Epithelial cell of prostate (primary cell): Measurements from ENCODE around the gene MBD3L2.
A peak's percentile ranks its signal among the peaks of the same experiment; 100 is the strongest.
"Not testable (repeated sequence)": the region's sequence is repeated elsewhere in the genome, so short reads cannot be mapped to it uniquely, and the experiment has no call there.

Experiments
- DNase-seq: peaks from one replicate; pipeline ENCODE4 v3.0.0-alpha.2; 2011; ENCODE audit warnings: low read depth, low spot score
- H3K27ac ChIP-seq: fragments of 450-650 bp; 2 replicates; pipeline ENCODE4 v1.5.1; 2017; ENCODE audit warnings: mild to moderate bottlenecking

MBD3L2 gene

DNA sequence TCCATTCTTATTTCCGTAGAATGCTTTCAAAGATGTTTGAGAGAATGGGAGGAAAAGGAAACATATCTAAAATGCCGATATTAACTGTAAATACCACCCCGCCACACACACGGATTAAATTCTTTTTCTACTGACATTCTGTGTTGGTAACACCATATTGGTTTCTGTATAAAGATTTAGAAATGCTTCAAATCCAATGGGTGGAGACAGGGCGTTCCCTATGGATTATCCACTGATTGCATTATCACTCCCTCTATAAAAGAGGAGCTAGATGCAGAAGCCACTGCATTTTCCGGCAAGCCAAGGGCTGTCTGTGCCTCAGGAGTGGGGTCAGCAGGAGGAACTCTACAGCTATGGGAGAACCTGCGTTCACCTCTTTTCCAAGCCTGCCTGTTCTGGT, at the start of gene MBD3L2:
MBD3L2 (plus strand) TSS at position 301 of the 400 bp plus-strand sequence; CDS start at position 354, 53 bp downstream.
- not testable (repeated sequence) for DNase-seq, H3K27ac ChIP-seq

- DNase-seq: no peak
- no peak overlapping the region for H3K27ac ChIP-seq
Measured at GRCh38 chr19:6999933-7000332, 49.2 kb upstream of the MBD3L2 start.

GRCh38 chr19:7000333-7000732, 48.8 kb upstream of the MBD3L2 start:
- no peak for DNase-seq
- H3K27ac ChIP-seq: no peak overlapping the region

DNA sequence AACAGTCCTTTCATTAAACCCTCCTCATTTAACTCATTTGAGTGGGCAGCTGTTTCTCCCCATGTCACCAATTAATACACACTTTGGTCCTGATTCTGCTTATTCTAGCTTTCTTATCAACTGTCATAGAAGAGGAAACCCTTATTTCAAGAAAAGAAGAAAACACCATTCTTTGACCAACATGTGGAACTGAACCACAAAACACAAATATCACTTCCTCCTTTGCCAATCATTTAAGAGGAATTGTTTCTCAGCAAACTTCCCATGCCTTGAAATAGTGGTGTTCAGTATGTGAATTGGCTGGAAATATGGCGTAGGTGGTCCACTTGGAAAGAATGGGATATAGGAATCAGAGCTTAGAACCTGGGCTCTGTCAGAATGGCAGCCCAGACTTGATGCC, 48.3 kb upstream of the MBD3L2 start:
- no peak for DNase-seq
- no peak overlapping the region for H3K27ac ChIP-seq

DNA sequence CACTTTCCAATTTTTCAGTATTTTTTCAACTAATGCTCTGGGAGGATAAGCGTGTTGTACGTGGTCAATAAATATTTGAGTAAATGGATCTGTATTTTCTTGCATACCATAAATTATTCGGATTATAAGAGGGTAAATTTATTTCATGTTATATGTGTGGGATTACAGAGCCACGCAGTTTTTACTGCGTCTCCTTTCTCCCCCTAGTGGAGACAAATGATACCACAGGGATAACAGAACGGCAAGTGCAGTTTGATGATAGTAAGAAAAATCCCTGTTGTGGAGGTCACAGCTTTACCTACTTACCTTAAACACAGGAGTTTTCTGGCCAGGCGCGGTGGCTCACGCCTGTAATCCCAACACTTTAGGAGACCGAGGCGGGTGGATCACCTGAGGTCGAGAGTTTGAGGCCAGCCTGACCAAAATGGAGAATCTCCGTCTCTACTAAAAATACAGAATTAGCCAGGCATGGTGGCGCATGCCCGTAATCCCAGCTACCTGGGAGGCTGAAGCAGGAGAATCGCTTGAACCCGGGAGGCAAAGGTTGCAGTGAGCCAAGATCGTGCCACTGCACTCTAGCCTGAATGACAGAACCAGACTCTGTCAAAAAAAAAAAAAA, 44.7 kb upstream of the MBD3L2 start:
- DNase-seq: no peak
- H3K27ac ChIP-seq: no peak overlapping the region

DNA sequence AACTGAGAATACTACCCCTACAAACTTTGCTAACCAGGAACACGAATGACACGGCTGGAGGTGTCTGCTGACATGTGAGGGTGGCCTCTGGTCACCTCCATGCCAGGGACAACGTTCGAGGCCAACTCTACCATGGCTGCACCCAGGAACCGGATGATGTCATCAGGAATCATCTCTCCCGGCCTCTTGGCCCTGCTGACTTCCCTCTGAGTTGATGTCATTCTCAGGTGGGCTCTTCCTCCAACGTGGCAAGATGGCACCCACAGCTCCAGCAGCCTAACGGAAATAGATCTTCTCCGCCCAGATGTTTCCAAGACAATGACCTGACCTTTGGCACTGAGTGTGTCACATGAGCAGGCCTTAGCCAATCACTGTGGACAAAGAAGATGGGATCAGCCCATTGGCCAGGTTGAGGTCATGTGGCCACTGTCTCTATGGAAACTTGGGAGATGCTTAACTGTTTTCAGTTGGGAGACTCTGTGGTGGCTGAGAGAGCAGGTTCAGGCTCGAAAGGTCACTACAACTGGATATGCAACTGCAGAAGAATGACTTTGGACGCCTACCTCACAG, 42.9 kb upstream of the MBD3L2 start:
- H3K27ac ChIP-seq: no peak overlapping the region
- DNase-seq: no peak

GRCh38 chr19:7007859-7008258, 41.3 kb upstream of the MBD3L2 start:
- H3K27ac ChIP-seq: no peak overlapping the region
- no peak for DNase-seq

DNA sequence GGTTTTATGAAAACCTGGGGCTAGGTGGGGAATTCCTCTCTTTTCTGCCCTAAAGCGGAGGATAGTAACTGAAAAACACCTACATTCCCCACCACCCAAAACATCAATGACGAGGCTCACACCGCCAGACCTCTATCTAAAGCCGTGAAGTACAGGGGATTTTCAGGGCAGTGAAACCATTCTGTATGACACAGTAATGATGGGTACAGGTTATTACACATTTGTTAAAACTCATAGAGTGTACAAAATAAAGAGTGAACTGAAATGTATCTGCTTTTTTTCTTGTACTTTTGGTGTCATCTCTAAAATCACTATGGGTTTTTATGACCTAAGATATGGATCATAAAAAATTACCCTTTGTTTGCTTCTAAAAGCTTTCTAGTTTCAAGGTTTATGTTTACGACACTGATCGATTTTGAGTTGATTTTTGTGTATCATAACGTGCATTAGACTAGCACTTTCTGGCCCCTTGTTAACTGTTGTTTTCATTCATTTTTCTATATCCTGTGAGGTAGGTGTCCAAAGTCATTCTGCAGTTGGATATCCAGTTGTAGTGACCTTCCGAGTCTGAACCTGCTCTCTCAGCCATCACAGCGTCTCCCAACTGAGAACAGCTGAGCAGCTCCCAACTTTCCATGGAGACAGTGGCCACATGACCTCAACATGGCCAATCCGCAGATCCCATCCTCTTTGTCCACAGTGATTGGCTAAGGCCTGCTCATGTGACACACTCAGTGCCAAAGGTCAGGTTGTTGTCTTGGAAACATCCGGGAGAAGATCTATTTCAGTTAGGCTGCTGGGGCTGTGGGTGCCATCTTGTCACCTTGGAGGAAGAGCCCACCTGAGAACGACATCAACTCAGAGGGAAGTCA, 38.2 kb upstream of the MBD3L2 start:
- H3K27ac ChIP-seq: no peak overlapping the region
- DNase-seq: no peak

GRCh38 chr19:7013678-7014077, 35.4 kb upstream of the MBD3L2 start:
- H3K27ac ChIP-seq: no peak overlapping the region

DNA sequence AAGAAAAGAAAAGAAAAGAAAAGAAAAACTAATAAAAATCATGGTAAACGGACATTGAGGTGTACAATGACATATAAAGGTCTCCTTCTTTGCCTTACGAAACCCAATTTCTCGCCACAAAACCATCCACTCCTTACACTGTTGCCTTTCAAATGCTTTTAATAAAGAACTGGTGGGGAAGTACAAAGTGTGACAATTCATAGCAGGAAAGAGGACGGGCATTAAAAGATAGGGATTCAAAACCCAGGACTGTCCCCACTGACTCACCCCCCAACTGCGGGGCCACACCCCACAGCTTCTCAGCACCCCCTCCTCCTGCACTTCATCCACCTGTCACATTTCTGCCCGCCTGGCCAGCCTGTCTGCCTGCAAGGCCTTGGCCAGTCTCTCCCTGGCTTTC, 30.3 kb upstream of the MBD3L2 start:
- no peak for DNase-seq
- H3K27ac ChIP-seq: no peak overlapping the region

More at GRCh38 chr19:7013678-7014077, 35.4 kb upstream of the MBD3L2 start:
- peak; percentile 81 for DNase-seq

DNA sequence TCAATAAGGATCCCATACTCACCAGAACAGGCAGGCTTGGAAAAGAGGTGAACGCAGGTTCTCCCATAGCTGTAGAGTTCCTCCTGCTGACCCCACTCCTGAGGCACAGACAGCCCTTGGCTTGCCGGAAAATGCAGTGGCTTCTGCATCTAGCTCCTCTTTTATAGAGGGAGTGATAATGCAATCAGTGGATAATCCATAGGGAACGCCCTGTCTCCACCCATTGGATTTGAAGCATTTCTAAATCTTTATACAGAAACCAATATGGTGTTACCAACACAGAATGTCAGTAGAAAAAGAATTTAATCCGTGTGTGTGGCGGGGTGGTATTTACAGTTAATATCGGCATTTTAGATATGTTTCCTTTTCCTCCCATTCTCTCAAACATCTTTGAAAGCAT, 27.8 kb upstream of the MBD3L2 start, which contains the start of gene MBD3L2B:
MBD3L2B (minus strand) TSS at position 101 of the 400 bp plus-strand sequence; CDS start at position 67, 34 bp downstream.
- DNase-seq, H3K27ac ChIP-seq: not testable (repeated sequence)

GRCh38 chr19:7028790-7029189, 20.3 kb upstream of the MBD3L2 start:
- not testable (repeated sequence) for DNase-seq, H3K27ac ChIP-seq

DNA sequence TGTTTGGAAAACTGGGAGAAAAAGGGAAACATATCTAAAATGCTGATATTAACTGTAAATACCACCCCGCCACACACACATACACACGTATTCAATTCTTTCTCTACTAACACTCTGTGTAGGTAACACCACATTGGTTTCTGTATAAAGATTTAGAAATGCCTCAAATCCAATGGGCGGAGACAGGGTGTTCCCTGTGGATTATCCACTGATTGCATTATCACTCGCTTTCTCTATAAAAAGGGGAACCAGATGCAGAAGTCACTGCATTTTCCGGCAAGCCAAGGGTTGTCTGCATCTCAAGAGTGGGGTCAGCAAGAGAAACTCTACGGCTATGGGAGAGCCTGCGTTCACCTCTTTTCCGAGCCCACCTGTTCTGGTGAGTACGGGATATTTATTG, 18.8 kb upstream of the MBD3L2 start, which contains the start of gene MBD3L5:
MBD3L5 (plus strand) TSS at position 301 of the 400 bp plus-strand sequence; CDS start at position 335, 34 bp downstream.
- H3K27ac ChIP-seq, DNase-seq: not testable (repeated sequence)

- not testable (repeated sequence) for DNase-seq, H3K27ac ChIP-seq
Measured at GRCh38 chr19:7040079-7040478, 9.0 kb upstream of the MBD3L2 start, which contains the start of gene MBD3L4. Gene MBD3L4, minus strand, starts transcription at chr19:7040179. Its CDS starts 35 bp downstream, at chr19:7040144.

- DNase-seq: not testable (repeated sequence)
Measured at GRCh38 chr19:7041563-7041962, 7.6 kb upstream of the MBD3L2 start.

GRCh38 chr19:7051421-7051820, 2.3 kb downstream of the MBD3L2 start:
- DNase-seq, H3K27ac ChIP-seq: not testable (repeated sequence)

More at GRCh38 chr19:7041563-7041962, 7.6 kb upstream of the MBD3L2 start:
- not testable (repeated sequence) for H3K27ac ChIP-seq

DNA sequence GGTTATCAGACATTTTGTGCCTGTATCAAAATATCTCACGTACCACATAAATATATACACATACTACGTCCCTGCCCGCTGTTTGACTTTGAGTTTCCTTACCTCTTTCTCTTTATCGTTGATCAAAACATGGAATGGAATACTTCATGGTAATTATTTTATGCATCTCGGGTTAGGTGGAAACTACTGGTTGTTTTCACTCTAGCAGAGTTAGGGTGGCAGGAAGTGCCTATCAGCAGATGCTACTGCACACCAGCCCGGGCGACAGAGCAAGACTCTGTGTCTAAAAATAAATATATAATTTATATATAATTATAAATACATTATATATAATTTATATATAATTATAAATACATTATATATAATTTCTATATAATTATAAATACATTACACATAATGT, 3.8 kb downstream of the MBD3L2 start:
- not testable (repeated sequence) for H3K27ac ChIP-seq, DNase-seq

- DNase-seq, H3K27ac ChIP-seq: not testable (repeated sequence)
Measured at GRCh38 chr19:7054635-7055368, 5.7 kb downstream of the MBD3L2 start.

DNA sequence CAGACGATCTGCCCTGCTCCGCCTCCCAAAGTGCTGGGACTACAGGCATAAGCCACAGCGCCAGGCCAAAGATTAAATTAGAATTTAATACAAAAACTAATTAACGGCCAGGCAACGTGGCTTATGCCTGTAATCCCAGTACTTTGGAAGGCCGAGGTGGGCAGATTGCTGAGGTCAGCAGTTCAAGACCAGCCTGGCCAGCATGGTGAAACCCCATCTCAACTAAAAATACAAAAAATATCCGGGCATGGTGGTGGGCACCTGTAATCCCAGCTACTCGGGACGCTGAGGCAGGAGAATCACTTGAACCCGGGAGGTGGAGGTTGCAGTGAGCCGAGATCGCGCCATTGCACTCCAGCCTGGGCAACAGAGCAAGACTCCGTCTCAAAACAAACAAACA, 6.6 kb downstream of the MBD3L2 start:
- not testable (repeated sequence) for DNase-seq, H3K27ac ChIP-seq

DNA sequence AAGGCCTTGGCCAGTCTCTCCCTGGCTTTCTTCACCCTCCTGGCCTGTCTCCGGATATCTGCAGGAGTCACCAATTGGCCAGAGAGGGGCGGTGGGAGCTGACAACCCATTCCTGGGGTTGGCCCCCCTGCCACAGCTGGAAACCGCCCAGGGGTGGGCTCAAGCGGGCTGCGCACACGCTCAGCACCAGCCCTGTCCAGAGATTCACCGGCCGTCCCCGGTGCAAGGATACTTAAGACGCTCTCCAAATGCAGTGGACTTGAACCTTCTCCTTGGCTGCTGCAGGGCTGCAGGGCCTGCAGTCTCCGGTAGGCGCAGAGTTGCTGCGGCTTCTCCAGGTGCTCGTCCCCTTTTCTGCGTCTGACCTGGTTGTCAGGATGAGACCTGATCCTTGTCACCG, 7.2 kb downstream of the MBD3L2 start:
- not testable (repeated sequence) for DNase-seq, H3K27ac ChIP-seq
